SK-N-DZ (cell line): Measurements from ENCODE around the gene MYPN.

ENCODE experiments used
- DNase-seq: peaks from one replicate; pipeline ENCODE4 v3.0.0-alpha.2; 2015; ENCODE audit warnings: low spot score

Gene MYPN

DNA sequence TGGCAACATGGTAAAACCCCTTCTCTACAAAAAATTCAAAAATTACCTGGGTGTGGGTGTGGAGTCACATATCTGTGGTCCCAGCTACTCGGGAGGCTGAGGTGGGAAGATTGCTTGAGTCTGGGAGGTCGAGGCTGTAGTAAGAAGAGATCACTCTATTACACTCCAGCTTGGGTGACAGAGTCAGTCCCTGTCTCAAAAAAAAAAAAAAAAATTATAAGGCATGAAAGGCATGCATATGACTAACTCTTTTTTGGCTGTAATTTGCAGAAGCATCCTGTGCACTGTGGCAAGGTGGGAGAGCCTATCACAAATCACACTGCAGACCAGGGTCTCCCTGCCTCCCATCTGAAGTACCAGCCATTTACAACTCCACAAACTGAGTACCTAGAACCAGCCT is 14.1 kb upstream of the MYPN start:
- no peak for DNase-seq

DNA sequence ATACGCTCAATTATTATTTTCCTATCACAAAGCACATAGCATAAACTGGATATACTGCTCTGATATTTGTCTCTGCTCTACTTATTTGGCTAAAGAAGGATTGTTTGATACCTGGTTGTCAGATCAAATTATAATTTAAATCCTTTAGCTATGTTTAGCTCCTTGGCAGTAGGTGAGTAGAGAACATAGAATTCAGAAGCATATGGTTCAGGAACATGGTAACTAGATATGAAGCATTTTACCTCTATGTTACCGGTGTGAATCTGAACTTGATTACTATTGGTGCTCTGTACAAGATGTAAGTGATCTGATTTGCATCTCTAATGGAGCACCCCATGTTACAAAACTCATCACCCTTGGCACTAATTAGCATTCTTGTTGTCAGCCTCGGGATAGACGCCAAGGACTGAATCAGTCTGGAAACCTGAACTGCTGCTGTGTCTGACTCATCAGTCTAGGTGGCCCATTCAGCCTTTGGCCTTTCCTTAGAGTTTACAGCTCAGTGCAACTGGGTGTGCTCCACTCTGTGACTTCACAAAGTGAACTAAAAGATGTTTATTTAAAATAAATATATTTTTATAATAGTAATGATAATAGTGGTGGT is 12.3 kb upstream of the MYPN start:
- DNase-seq, result no peak

DNA sequence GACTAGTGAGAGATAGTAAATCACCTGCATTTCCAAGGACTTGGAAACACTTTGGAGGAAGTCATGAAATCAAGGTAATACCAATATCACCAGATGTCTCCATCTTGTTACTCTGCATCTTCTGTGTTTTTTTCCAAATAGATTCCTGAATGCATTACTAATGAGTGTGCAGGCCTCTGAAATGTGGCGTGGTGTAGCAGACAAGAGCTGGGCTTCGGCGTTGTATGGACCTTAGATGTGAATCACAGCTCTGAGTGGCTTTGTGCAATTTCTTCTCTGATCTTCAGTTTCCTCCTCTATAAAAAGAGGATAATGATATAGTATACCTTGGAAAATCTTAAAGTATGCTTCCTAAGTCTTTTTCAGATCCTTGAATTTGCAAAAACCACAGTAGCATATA is 9.6 kb upstream of the MYPN start:
- DNase-seq, result no peak

DNA sequence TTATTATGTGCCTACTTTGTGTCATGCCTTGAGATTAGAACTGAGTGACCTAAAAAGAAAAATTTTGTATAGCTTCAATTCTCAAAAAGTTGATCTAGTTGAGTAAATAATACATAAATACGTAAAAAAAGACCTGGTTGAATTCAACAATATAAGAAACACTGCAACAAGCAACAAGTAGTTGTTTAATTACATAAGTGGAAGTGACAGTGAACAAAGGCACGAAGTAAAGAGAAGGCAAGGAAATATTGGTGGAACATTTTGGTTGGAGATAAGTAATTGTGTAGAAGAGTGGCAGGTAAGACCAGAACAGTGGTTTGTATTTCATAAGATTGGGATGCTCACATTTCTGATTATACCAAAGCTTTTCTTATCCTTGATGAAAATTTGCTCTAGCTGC is 8.2 kb upstream of the MYPN start:
- no peak for DNase-seq

DNA sequence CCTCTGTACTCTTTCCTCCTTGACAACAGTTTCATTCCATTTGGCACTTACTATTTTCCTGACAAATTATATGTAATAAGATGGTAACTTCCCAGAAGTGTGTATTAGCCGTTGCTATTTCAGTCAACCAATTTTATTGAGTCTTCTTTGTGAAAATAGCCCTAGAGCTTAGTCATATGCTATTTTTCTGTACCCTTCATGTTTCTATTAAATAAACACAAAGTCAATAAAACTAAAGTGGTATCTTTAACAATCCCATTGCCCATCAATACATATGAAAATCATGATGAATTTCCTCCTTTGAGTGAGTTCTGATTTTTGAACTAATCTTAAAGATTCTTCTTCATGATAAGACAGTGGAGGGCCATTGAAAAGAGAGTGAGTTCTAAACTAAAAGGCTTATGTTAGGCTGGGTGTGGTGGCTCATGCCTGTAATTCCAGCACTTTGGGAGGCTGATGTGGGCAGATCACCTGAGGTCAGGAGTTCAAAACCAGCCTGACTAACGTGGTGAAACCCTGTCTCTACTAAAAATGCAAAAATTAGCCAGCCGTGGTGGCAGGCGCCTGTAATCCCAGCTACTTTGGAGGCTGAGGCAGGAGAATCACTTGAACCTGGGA is 5.9 kb upstream of the MYPN start:
- DNase-seq, result no peak

DNA sequence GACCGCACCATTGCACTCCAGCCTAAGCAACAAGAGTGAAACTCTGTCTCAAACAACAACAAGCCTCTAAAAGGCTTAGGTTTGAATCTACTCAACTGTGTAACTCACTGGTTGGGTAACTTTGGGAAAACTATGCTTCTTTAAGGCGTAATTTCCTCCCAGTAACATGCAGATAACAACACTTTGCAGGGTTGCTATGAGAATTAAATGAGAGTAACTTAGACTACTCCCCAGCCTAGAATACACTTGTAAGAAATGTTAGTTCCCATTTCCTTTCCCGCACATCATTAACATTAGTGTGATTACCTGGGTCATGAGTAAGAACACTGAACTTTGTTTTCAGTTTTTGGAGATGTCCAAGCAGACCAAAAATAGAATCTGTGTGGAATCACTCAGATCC is 5.4 kb upstream of the MYPN start:
- no peak for DNase-seq

DNA sequence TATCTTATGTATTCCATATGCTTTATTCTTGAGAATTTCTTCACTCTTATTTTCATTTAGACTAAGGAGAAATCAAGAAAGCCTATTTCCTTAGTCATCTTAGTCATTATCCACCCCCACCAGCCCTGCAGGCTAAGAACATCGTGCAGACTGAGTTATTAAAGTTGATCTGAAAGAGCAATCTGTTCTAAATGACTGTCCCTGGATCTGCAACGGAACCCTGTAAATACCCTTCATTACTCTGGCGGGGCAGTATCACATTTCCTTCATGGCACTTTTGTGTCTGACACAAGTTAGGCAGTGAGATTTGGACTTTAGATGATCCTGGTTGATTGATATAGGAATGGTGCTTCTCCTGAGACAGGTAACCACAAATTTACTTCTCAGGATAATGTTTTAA is 3.5 kb upstream of the MYPN start:
- DNase-seq, result peak; percentile 27

DNA sequence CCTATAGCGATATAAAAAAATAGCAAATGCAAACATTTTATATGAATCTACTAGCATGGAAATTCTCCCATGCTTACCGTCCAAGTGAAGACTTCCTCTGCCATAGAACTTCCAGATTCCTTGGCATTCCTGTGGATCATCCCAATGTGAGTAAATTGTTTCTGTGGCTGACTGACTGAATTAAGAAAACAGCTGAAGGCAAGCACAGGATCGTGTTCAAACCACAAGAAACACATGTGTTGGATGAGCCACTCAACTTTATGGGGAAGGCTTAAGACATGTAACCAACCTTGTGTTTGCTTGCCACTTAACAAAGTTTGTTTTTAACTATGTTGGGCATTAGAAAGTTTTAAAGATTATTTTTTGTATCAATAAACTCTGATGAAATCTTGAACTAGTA is 2.6 kb upstream of the MYPN start:
- DNase-seq, result no peak

DNA sequence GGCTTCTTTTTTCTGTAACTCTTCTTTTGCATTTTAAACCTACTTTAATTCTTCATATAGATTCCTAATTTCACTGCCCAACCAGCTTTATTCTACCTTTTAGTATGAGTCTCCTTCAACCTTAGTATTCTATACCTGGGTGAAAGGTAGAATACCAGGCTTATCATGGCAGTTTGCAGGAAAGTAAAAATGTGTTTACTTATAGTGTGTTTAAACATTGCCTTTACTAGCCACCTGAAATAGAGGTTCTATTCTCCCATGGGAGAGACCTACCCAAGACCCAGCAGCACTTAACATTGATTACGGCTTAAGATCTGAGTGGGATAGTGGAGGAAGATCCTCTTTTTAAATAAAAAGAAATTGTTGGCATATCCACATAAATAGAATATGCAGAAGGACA is 1.6 kb upstream of the MYPN start:
- no peak for DNase-seq

DNA sequence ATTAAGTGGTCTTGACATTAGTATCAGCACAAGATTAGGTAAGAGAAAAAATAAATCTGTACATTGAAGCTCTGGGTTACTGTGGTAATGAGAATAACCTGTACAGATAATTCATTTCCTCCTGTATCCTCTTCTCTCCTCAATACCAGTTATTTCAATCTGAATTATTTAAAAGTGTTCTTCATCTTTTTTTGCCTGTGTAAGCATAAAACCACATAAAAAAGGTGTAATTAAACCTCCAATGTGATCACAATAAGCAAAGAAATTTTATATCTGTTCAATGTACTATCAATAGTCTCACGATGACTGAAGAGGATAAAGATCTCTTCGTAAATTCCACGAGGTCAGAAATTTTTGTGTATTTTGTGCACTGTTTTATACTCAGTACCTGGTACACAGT is 1.2 kb upstream of the MYPN start:
- no peak for DNase-seq

DNA sequence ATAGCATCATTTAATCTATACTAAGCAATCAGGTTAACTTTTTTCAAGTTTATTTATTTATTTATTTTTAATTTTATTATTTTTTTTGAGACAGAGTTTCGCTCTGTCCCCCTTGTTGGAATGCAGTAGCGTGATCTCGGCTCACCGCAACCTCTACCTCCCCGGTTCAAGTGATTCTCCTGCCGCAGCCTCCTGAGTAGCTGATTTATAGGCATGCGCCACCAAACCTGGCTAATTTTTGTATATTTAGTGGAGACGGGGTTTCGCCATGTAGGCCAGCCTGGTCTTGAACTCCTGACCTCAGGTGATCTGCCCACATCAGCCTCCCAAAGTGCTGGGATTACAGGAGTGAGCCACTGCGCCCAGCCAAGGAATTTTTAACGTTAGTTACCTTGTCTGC is 635 bp upstream of the MYPN start:
- no peak for DNase-seq

DNA sequence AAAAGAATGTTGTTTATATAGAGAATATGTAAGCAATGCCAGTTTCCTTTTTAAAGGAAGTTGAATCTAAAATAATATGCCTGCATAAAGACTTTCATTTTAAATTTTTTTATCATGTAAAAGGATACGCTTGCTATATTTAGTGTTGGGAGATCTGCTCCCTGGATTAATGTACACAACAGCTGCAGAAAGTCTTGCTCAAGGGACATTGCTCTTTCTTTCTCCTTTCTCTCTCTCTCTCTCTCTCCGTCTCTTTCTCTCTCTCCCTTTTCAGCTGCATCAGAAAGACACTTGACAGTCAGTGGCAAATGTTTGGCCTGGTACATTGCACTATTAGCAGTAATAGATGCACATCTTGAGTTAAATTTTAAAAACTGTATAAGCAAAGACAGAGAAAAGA is 739 bp downstream of the MYPN start:
- DNase-seq, result no peak

DNA sequence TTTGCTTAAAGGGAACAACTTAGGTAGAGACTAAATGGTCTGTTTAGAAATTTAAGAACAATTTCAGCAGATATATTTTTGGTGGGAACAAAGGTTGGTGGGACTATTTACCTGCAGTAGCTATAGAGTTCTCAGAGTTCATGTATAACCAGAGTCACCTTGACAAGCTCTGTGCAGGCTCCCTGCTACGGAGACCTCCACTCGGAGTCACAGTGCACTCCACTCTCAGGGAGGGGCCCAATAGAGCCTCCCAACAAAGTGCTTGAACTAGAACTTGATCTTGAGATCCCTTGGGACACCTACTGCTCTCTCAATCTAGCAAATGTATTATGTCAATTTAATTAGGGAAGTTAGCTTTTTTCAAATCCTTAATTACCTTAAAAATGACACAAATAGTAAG is 2.3 kb downstream of the MYPN start:
- DNase-seq, result no peak

DNA sequence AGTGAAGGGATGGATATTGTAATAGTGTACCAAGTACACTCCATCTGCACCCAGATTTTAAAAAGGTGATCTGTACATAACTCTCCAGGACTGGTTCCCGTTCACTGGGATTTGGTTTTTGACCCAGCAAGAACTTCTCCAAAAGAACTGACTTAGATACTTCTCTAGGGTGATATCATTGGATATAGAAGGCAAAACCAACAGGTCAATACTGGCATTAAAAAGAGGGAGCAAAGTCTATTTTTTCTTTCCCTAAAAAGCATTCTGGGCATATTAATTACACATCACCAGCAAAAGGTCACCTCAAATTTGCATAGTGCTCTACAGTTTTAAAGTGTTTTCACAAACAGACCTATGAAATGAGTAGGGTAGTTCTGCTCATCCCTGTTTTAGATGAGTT is 3.5 kb downstream of the MYPN start:
- no peak for DNase-seq

DNA sequence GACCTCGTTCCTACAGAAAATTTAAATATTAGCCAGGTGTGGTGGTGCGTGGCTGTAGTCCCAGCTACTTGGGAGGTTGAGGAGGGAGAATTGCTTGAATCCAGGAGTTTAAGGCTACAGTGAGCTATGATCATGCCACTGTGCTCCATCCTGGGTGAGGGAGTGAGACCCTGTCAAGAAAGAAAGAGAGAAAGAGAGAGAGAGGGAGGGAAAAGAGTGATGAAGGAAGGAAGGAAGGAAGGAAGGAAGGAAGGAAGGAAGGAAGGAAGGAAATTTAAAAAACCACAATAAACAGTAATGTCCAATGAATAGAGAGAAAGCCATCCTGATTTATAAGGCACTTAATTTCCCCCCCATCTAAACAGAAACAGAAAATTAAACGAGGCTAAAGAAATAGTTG is 9.4 kb downstream of the MYPN start:
- DNase-seq, result no peak

DNA sequence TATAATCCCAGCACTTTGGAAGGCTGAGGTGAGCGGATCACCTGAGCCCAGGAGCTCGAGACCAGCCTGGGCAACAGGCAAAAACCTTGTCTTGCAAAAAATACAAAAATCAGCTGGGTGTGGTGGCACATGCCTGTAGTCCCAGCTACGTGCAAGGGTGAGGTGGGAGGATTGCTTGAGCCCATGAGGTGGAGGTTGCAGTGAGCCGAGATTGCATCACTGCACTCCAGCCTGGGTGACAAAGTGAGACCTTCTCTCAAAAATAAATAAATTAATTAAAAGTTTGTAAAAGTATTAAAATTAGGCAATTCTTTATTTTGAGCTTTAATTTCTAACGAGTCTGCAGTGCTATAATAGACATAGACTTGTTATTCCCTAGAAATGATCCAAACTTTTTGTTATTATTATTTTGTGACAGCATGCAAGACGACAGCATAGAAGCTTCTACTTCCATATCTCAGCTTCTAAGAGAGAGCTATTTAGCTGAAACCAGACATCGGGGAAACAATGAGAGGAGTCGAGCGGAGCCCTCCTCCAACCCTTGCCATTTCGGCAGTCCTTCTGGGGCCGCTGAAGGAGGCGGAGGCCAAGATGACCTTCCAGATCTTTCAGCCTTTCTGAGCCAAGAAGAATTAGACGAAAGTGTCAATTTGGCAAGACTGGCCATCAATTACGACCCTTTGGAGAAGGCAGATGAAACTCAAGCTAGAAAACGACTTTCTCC is 11.9 kb downstream of the MYPN start:
- DNase-seq, result no peak

DNA sequence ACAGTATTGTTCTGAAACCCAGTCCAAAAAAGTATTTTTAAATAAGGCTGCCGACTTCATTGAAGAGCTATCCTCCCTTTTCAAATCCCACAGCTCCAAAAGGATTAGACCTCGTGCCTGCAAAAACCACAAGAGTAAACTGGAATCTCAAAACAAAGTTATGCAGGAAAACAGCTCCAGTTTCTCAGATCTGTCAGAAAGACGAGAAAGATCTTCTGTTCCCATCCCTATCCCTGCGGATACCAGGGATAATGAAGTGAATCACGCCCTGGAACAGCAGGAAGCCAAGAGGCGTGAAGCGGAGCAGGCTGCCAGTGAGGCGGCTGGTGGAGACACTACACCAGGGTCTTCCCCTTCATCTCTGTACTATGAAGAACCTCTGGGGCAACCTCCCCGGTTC is 12.6 kb downstream of the MYPN start:
- DNase-seq, result no peak

DNA sequence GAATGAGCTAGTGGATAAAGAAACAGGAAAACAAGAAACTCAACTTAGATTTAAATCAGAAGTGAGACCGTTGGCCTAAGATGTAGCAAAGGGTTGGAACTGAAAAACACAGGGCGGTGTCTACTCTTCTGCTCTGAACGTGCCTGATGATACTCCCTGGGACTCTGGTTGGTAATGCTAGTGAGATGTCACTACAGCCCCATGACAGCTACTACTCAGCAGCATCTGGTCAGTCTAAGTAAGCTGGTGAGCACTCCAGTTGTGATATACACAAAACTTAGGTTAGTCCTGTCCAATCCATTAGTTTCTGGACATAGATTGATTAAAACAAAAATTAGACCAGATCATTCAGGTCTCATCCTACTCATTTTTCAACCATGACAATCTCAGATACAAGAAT is 15.4 kb downstream of the MYPN start:
- DNase-seq, result no peak

DNA sequence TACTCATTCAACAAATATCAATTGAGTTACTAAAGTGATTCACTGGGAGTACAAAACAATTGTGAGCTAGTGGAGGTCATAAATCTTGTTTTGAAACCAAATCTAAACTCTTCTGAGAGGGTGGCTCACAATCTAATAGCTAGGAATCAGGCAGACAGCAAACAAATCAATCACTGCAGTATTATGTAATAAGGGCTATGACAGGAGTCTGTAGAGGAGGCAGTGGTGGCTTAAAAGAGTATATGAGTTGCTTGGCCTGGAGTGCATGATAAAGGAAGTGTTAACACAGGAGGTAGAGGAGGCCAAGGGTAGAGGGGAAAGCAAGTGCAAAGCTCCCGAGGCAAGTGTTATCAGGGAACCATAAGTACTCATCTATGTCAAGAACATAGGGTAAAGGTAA is 16.5 kb downstream of the MYPN start:
- DNase-seq, result no peak

DNA sequence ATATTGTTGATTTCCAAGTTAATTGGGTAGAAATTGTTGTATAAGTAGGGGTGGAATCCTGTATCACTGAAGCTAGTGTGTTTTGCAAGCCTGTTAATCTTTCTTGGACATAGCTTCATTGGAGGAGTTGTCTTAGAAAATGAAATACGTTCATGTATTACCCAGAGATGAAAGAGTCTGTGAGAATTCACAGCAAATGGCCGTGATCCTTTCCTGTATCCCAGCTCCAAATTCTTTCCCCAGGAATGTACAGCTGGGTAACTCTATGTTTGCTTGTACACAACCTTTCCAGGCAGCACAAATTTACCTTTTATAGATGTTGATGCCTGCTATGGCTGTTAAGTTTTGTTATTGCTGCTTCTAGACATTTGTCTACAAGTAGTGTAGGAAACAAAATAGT is 18.7 kb downstream of the MYPN start:
- DNase-seq, result no peak

DNA sequence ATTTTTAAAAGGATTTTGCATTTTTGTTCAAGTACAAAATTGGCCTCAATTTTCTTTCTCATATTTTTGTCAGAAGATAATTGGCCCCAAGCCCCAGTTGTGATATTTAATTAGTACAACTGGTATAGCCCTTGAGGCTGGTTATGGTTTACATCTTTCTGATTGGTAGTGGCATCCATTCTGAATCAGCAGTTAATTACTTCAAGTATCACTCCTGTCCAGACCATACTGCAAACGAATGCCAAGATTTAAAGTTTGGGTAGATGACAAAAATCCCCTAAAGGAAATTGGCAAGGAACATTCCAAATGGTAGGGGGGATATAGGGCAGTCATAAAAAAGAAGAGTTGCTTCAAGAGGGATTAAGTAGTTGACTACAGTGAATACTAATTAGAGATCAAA is 23.1 kb downstream of the MYPN start:
- peak; percentile 85 for DNase-seq

DNA sequence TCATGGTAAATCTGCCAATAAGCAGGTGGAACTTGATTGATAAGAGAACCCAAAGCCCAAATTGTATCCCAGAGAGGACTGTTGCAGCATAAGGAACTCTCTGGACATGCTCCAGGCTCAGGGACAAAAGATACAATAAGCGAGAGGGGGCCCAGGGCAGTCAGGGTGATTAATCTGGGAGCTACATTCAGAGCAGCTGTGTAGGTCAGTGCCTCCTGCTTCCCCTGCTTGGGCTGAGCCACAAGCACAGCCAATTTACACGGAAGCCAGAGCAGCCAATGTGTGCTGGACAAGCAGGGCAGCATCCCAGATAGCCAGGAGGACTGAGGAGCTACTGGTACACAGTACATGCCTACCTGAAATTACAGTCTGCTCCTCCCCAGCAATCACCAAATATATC is 24.2 kb downstream of the MYPN start:
- DNase-seq, result peak; percentile 48

DNA sequence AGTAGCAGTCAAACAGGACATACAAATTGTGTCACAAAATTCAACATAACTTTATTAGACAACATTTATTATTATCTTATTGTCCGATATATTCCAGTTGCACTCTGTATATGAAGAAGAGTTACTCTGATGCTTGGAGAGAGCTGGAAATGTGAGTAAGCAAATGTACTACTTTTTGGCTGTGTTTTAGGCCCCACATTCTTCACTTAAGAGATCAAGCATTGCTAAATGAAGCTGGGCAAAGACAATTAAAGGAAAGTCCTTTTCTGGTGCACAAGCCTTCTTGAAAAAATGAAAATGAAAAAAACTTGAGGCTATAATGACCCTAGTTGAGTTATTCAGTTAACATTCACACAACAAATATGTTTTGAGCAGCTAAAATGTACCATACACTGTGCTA is 26.1 kb downstream of the MYPN start:
- DNase-seq, result no peak
